ENCODE data around the gene ACAP2.

Gene ACAP2

GRCh38 chr3:195285372-195285771, 157.4 kb downstream of the ACAP2 start:
- no peak for DNase-seq (ENCODE audit: low spot score)

- DNase-seq (ENCODE audit: low spot score), result no peak
Measured at GRCh38 chr3:195284842-195285241, 158.0 kb downstream of the ACAP2 start.

GRCh38 chr3:195282961-195283360, 159.9 kb downstream of the ACAP2 start:
- no peak for DNase-seq (ENCODE audit: low spot score)

- no peak for DNase-seq (ENCODE audit: low spot score)
Measured at GRCh38 chr3:195274259-195274966, 168.4 kb downstream of the ACAP2 start.

GRCh38 chr3:195271410-195272243, 171.2 kb downstream of the ACAP2 start:
- DNase-seq (ENCODE audit: low spot score), result peak; percentile 93

- peak; percentile 88 for DNase-seq (ENCODE audit: low spot score)
Measured at GRCh38 chr3:195270817-195271409, 171.9 kb downstream of the ACAP2 start, which contains the start of gene XXYLT1. XXYLT1 (minus strand) TSS chr3:195271159; CDS start chr3:195271058, 101 bp downstream.

GRCh38 chr3:195270079-195270816, 172.6 kb downstream of the ACAP2 start:
- no peak for DNase-seq (ENCODE audit: low spot score)

GRCh38 chr3:195269375-195270078, 173.3 kb downstream of the ACAP2 start:
- DNase-seq (ENCODE audit: low spot score), result no peak

- no peak for DNase-seq (ENCODE audit: low spot score)
Measured at GRCh38 chr3:195268576-195269309, 174.1 kb downstream of the ACAP2 start.

GRCh38 chr3:195267096-195267495, 175.7 kb downstream of the ACAP2 start:
- no peak for DNase-seq (ENCODE audit: low spot score)

GRCh38 chr3:195266428-195266827, 176.4 kb downstream of the ACAP2 start:
- no peak for DNase-seq (ENCODE audit: low spot score)

- no peak for DNase-seq (ENCODE audit: low spot score)
Measured at GRCh38 chr3:195265363-195265976, 177.3 kb downstream of the ACAP2 start.

GRCh38 chr3:195263925-195264600, 178.8 kb downstream of the ACAP2 start:
- DNase-seq (ENCODE audit: low spot score), result no peak

- DNase-seq (ENCODE audit: low spot score), result no peak
Measured at GRCh38 chr3:195263193-195263924, 179.5 kb downstream of the ACAP2 start.

- no peak for DNase-seq (ENCODE audit: low spot score)
Measured at GRCh38 chr3:195261925-195262324, 180.9 kb downstream of the ACAP2 start.

- peak; percentile 57 for DNase-seq (ENCODE audit: low spot score)
Measured at GRCh38 chr3:195260280-195260905, 182.4 kb downstream of the ACAP2 start.

- peak; percentile 73 for DNase-seq (ENCODE audit: low spot score)
Measured at GRCh38 chr3:195259475-195260279, 183.1 kb downstream of the ACAP2 start.

GRCh38 chr3:195259154-195259474, 183.7 kb downstream of the ACAP2 start:
- no peak for DNase-seq (ENCODE audit: low spot score)

Measured in Ammon's horn (tissue), 1 donor.